Transverse colon (tissue), 4 donors: ENCODE measurements around the gene MTNR1B. TPM values are rescaled to one million over a fixed set of nuclear protein-coding genes. Genes with fewer than 3 reads are reported as not detected.

Experiments used
- DNase-seq: peaks from one replicate; pipeline ENCODE4 v3.0.0-alpha.2; 2019
- H3K27ac ChIP-seq, 4 donors: fragments of 200-600 bp; sonication (generic); 2 replicates each; pipeline ENCODE4 v1.5.1; 2016 to 2018; ENCODE audit warnings: inconsistent platforms in 4 of 4
- H3K27me3 ChIP-seq: fragments of 200-600 bp; sonication (generic); 2 replicates; pipeline ENCODE4 v1.5.1; 2017; ENCODE audit warnings: inconsistent platforms
- H3K36me3 ChIP-seq, 4 donors: fragments of 200-600 bp; sonication (generic); 2 replicates each; pipeline ENCODE4 v1.5.1; 2017 to 2019; ENCODE audit warnings: inconsistent platforms in 4 of 4
- H3K4me1 ChIP-seq, 4 donors: fragments of 200-600 bp; sonication (generic); 2 replicates each; pipeline ENCODE4 v1.5.1; 2017 to 2020; ENCODE audit warnings: inconsistent platforms in 4 of 4
- H3K4me3 ChIP-seq, 4 donors: fragments of 200-600 bp; sonication (generic); 1 replicate in 1 of 4; 2 replicates in 3 of 4; pipeline versions ENCODE4 v1.5.1 to v1.6.1; 2017 to 2019; ENCODE audit warnings: inconsistent platforms in 4 of 4
- H3K9me3 ChIP-seq, 2 donors: fragments of 200-600 bp; sonication (generic); 2 replicates each; pipeline ENCODE4 v1.5.1; 2017 to 2019; ENCODE audit warnings: inconsistent platforms in 2 of 2
- EP300 ChIP-seq: sonication (generic); formaldehyde crosslinking; IDR thresholded peaks from one replicate; pipeline ENCODE4 v1.6.1; 2017; ENCODE audit warnings: antibody characterized with exemption, low read depth
- POLR2A ChIP-seq: fragments of 450-650 bp; IDR thresholded peaks from one replicate; pipeline ENCODE4 v1.6.1; 2016; ENCODE audit warnings: antibody characterized with exemption, mild to moderate bottlenecking, moderate library complexity
- POLR2AphosphoS5 ChIP-seq, 3 donors: sonication (generic); formaldehyde crosslinking; IDR thresholded peaks; one replicate each; pipeline ENCODE4 v1.6.1; 2016; ENCODE audit warnings: antibody characterized with exemption in 3 of 3
- WGBS, 2 donors: methylation state at CpG; one replicate each; pipeline ENCODE4 v1.1.5; 2018; ENCODE audit warnings: low coverage in 1 of 2; 5-methylcytosine and 5-hydroxymethylcytosine counted together
- in situ Hi-C, 4 donors: fragments of 200-750 bp; cut with MboI; loops; one replicate each; pipeline versions ENCODE4 v1.15.0 to v1.15.1; 2017; ENCODE audit warnings: low sequenced_read_pairs in 3 of 4, low pct_ligation_motif_present in 1 of 4, low pct_unique_long_range_greater_than_20kb in 1 of 4
- intact Hi-C: fragments of 100-400 bp; cut with DNase I; formaldehyde crosslinking; loops from one replicate; pipeline ENCODE4 v1.15.1; 2023; ENCODE audit warnings: low total_unique reads
- total RNA-seq, 4 donors: library from RNA; depleted of rRNA; stranded (reverse); fragments of >200 nt; gene quantifications; one replicate each; pipeline ENCODE4 v1.1.0, GENCODE V29; 2016
- TF ChIP-seq, protein P1 (sequence below), 5 experiments: fragments of 200-600 bp in 3 of 5; fragments of 450-650 bp in 2 of 5; sonication (generic) in 3 of 5; IDR thresholded peaks; 1 replicate in 2 of 5; 2 replicates in 3 of 5; pipeline ENCODE4 v1.5.1; 2016 to 2017; ENCODE audit warnings: antibody characterized with exemption in 5 of 5, inconsistent platforms in 3 of 5, mild to moderate bottlenecking in 2 of 5, moderate library complexity in 1 of 5

The MTNR1B gene
- not detected for total RNA-seq

- Histone ChIP-seq H3K9me3 (no peaks in the 10 kb centered on the region), H3K4me1 (no peaks in the 10 kb centered on the region), H3K36me3 (no peaks in the 10 kb centered on the region), H3K27me3 (peaks cover 26% of the 10 kb centered on the region), H3K4me3 (no peak within 1 kb of the TSS), H3K27ac (no peak within 1 kb of the TSS)
- intact Hi-C loops: no loop called here
- DNase-seq: no peak
- WGBS, 2 donors: 51% methylated on average over 47 of the region's 58 CpGs; no CpG with 5 or more reads in 1 of the 2 donors
- no peak for TF ChIP-seq POLR2AphosphoS5 (IDR thresholded peaks at IDR 0.05)
- TF ChIP-seq POLR2A: no peak
- TF ChIP-seq, protein P1, sequence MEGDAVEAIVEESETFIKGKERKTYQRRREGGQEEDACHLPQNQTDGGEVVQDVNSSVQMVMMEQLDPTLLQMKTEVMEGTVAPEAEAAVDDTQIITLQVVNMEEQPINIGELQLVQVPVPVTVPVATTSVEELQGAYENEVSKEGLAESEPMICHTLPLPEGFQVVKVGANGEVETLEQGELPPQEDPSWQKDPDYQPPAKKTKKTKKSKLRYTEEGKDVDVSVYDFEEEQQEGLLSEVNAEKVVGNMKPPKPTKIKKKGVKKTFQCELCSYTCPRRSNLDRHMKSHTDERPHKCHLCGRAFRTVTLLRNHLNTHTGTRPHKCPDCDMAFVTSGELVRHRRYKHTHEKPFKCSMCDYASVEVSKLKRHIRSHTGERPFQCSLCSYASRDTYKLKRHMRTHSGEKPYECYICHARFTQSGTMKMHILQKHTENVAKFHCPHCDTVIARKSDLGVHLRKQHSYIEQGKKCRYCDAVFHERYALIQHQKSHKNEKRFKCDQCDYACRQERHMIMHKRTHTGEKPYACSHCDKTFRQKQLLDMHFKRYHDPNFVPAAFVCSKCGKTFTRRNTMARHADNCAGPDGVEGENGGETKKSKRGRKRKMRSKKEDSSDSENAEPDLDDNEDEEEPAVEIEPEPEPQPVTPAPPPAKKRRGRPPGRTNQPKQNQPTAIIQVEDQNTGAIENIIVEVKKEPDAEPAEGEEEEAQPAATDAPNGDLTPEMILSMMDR (IDR thresholded peaks at IDR 0.05): no peak
- TF ChIP-seq EP300: no peak
- in situ Hi-C loops: no loop called here
Observed at GRCh38 chr11:92969634-92970347, at the start of gene MTNR1B. Gene MTNR1B (plus strand): TSS chr11:92969651. CDS start chr11:92969726, 75 bp downstream.

DNA sequence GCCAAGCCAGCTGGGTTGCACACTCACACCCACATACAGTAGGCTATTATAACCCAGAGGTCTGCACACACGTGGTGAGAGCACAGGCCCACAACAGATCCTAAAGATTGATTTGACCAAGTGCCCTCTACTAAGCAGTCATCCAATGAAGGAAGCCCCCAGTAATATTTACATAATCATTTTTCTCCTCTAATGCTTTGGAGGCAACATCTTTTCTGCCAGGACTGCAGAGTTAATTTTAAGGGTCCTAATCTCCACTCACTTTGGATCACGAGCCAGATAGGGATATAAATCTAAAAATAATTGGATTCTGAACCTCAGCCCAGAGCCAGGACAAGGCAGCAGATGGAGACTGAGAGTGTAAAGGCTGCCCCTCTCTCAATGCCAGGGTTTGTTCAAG, 49.1 kb upstream of the MTNR1B start:
- no peak for DNase-seq
- H3K27ac ChIP-seq: no peak overlapping the region
- no peak overlapping the region for H3K4me3 ChIP-seq
- H3K36me3 ChIP-seq: no peaks in the 10 kb centered on the region
- in situ Hi-C loops: no loop called here
- no peak for TF ChIP-seq POLR2AphosphoS5 (IDR thresholded peaks at IDR 0.05)
- TF ChIP-seq POLR2A: no peak
- no peak for TF ChIP-seq EP300
- TF ChIP-seq, protein P1 (IDR thresholded peaks at IDR 0.05): no peak
- H3K27me3 ChIP-seq: no peaks in the 10 kb centered on the region
- H3K9me3 ChIP-seq: no peaks in the 10 kb centered on the region
- intact Hi-C loops: no loop called here
- 33% methylated on average over 1 to 2 of the region's 2 CpGs for WGBS, 2 donors
- H3K4me1 ChIP-seq: no peaks in the 10 kb centered on the region

- no peaks in the 10 kb centered on the region for H3K9me3 ChIP-seq
- no peak overlapping the region for H3K4me3 ChIP-seq
- H3K4me1 ChIP-seq: no peaks in the 10 kb centered on the region
- in situ Hi-C loops (no loop called here), intact Hi-C loops (no loop called here)
- 14 to 42% methylated on average over 1 of the region's 1 CpG for WGBS, 2 donors
- TF ChIP-seq EP300: no peak
- TF ChIP-seq, protein P1 (IDR thresholded peaks at IDR 0.05): no peak
- TF ChIP-seq POLR2AphosphoS5 (IDR thresholded peaks at IDR 0.05): no peak
- no peak for TF ChIP-seq POLR2A
- DNase-seq: no peak
- no peak overlapping the region for H3K27ac ChIP-seq
- H3K27me3 ChIP-seq: no peaks in the 10 kb centered on the region
- no peaks in the 10 kb centered on the region for H3K36me3 ChIP-seq
Observed at GRCh38 chr11:92922731-92923130, 46.7 kb upstream of the MTNR1B start.

GRCh38 chr11:92929246-92929645, 40.2 kb upstream of the MTNR1B start:
- Histone ChIP-seq H3K27me3 (no peaks in the 10 kb centered on the region), H3K4me3 (no peak overlapping the region), H3K36me3 (no peaks in the 10 kb centered on the region), H3K27ac (no peak overlapping the region), H3K9me3 (no peaks in the 10 kb centered on the region), H3K4me1 (no peaks in the 10 kb centered on the region)
- intact Hi-C loops (no loop called here), in situ Hi-C loops (loop anchor here in 3 of 4 donors (25.0 kb wide), 3 partner anchors 283 to 708 kb away; no protein-coding TSS in a partner anchor)
- DNase-seq: no peak
- TF ChIP-seq, protein P1 (IDR thresholded peaks at IDR 0.05): no peak
- no peak for TF ChIP-seq POLR2A
- WGBS, 2 donors: 72 to 100% methylated on average over 3 of the region's 3 CpGs
